ENCODE measurements around the gene DNAH9.

Gene DNAH9

DNA sequence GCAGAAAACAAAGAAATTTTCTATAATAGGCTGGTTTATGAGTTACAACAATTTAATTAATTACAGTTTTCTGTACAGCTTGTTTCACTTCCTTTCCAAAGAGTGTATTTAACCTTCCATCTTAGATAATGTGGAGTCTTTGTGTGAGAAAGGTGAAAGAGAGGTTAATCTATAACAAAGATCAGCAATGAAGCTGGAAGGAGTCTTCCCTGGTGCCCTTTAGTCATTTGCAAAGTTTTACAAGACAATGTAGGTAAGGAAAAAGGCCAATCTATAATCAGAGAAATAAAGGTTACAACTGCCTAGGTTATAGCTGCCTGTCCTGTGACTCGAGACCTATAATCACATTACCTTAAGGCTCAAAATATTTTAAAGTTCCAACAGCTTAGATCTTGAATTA lies 257.0 kb downstream of the DNAH9 start:
- no peak overlapping the region for H2AFZ ChIP-seq (ENCODE audit: low read depth, low read length)
- H3K4me1 ChIP-seq (ENCODE audit: insufficient read depth, low read length) = peaks cover 10% of the 10 kb centered on the region
- no peaks in the 10 kb centered on the region for H3K9me3 ChIP-seq (ENCODE audit: low read length)
- no peaks in the 10 kb centered on the region for H3K27me3 ChIP-seq (ENCODE audit: insufficient read depth, low read length)
- H3K4me3 ChIP-seq (ENCODE audit: low read length) = no peak overlapping the region
- H3K36me3 ChIP-seq (ENCODE audit: insufficient read depth, low read length) = no peaks in the 10 kb centered on the region

- Histone ChIP-seq H3K4me1 (ENCODE audit: insufficient read depth, low read length) (peaks cover 10% of the 10 kb centered on the region), H2AFZ (ENCODE audit: low read depth, low read length) (no peak overlapping the region), H3K36me3 (ENCODE audit: insufficient read depth, low read length) (no peaks in the 10 kb centered on the region), H3K27me3 (ENCODE audit: insufficient read depth, low read length) (no peaks in the 10 kb centered on the region), H3K9me3 (ENCODE audit: low read length) (no peaks in the 10 kb centered on the region), H3K4me3 (ENCODE audit: low read length) (no peak overlapping the region)
Observed at GRCh38 chr17:11857006-11857405, 258.7 kb downstream of the DNAH9 start.

DNA sequence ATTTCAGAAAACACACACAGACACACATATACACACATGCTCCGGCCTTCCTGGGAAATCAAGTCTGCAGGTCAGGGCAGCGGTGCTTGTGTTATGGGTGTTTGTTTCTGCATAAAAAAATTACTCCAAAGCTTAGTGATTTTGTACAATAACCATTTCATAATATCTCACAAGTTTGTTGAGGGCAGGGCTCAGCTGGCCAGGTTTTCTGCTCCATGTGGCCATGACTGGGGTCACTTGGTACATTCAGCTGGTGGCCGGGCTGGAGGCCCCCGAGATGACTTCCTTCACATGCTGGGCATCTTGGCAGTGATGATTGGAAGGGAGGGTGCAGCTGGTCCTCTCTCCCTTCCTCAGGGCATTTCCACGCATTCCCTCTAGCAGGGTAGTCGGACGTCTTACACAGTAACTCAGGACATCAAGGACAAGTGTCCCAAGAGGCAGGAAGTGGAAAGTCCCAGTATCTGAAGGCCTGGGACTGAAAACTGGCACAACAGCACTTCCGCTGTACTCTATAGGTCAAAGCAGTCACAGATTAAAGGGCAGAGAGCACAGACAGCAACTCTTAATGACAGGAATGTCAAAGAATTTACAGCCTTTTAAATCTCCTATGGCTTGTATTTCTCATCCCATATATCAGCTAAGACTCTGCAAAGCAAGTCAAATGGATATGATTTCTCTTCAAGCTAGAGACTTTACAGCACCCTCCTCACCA lies 271.6 kb downstream of the DNAH9 start:
- no peaks in the 10 kb centered on the region for H3K36me3 ChIP-seq (ENCODE audit: insufficient read depth, low read length)
- H3K27me3 ChIP-seq (ENCODE audit: insufficient read depth, low read length) = no peaks in the 10 kb centered on the region
- no peaks in the 10 kb centered on the region for H3K9me3 ChIP-seq (ENCODE audit: low read length)
- H3K4me3 ChIP-seq (ENCODE audit: low read length) = no peak overlapping the region
- H3K4me1 ChIP-seq (ENCODE audit: insufficient read depth, low read length) = no peaks in the 10 kb centered on the region
- no peak overlapping the region for H2AFZ ChIP-seq (ENCODE audit: low read depth, low read length)

GRCh38 chr17:11871773-11872172 lies 273.5 kb downstream of the DNAH9 start:
- Histone ChIP-seq H3K9me3 (ENCODE audit: low read length) (no peaks in the 10 kb centered on the region), H2AFZ (ENCODE audit: low read depth, low read length) (no peak overlapping the region), H3K4me3 (ENCODE audit: low read length) (no peak overlapping the region), H3K27me3 (ENCODE audit: insufficient read depth, low read length) (no peaks in the 10 kb centered on the region), H3K36me3 (ENCODE audit: insufficient read depth, low read length) (no peaks in the 10 kb centered on the region), H3K4me1 (ENCODE audit: insufficient read depth, low read length) (no peaks in the 10 kb centered on the region)

- Histone ChIP-seq H3K4me3 (ENCODE audit: low read length) (no peak overlapping the region), H3K9me3 (ENCODE audit: low read length) (no peaks in the 10 kb centered on the region), H3K36me3 (ENCODE audit: insufficient read depth, low read length) (no peaks in the 10 kb centered on the region), H2AFZ (ENCODE audit: low read depth, low read length) (no peak overlapping the region), H3K4me1 (ENCODE audit: insufficient read depth, low read length) (no peaks in the 10 kb centered on the region), H3K27me3 (ENCODE audit: insufficient read depth, low read length) (no peaks in the 10 kb centered on the region)
Observed at GRCh38 chr17:11874756-11875155, 276.5 kb downstream of the DNAH9 start.

DNA sequence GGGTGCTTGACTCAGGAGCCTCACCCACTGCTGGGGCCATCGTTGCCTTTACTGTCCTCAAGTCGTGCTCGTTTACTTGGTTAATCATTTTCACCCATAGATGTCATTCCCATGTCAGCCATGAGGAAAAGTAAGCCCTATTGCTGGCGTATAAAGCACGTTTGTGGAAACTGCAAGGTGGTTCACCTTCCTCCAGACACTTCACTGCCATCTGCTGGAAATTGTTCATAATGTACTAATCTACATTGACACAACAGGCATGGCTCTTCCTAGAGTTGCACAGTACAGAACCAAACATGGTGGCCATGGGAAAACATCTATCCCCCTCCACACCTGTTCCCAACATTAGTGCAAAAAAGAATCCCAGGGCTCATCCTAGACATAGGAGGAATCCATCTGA lies 282.4 kb downstream of the DNAH9 start:
- H2AFZ ChIP-seq (ENCODE audit: low read depth, low read length) = no peak overlapping the region
- no peak overlapping the region for H3K4me3 ChIP-seq (ENCODE audit: low read length)
- H3K9me3 ChIP-seq (ENCODE audit: low read length) = no peaks in the 10 kb centered on the region
- no peaks in the 10 kb centered on the region for H3K4me1 ChIP-seq (ENCODE audit: insufficient read depth, low read length)
- H3K36me3 ChIP-seq (ENCODE audit: insufficient read depth, low read length) = no peaks in the 10 kb centered on the region
- H3K27me3 ChIP-seq (ENCODE audit: insufficient read depth, low read length) = no peaks in the 10 kb centered on the region

- H3K9me3 ChIP-seq (ENCODE audit: low read length) = no peaks in the 10 kb centered on the region
- H3K4me1 ChIP-seq (ENCODE audit: insufficient read depth, low read length) = no peaks in the 10 kb centered on the region
- no peak overlapping the region for H3K4me3 ChIP-seq (ENCODE audit: low read length)
- no peaks in the 10 kb centered on the region for H3K27me3 ChIP-seq (ENCODE audit: insufficient read depth, low read length)
- no peak overlapping the region for H2AFZ ChIP-seq (ENCODE audit: low read depth, low read length)
- H3K36me3 ChIP-seq (ENCODE audit: insufficient read depth, low read length) = no peaks in the 10 kb centered on the region
Observed at GRCh38 chr17:11882716-11883115, 284.4 kb downstream of the DNAH9 start.

- no peaks in the 10 kb centered on the region for H3K27me3 ChIP-seq (ENCODE audit: insufficient read depth, low read length)
Observed at GRCh38 chr17:11885051-11885450, 286.8 kb downstream of the DNAH9 start.

GRCh38 chr17:11889266-11889665 lies 291.0 kb downstream of the DNAH9 start:
- Histone ChIP-seq H2AFZ (ENCODE audit: low read depth, low read length) (no peak overlapping the region), H3K4me1 (ENCODE audit: insufficient read depth, low read length) (no peaks in the 10 kb centered on the region), H3K9me3 (ENCODE audit: low read length) (no peaks in the 10 kb centered on the region), H3K4me3 (ENCODE audit: low read length) (no peak overlapping the region), H3K36me3 (ENCODE audit: insufficient read depth, low read length) (no peaks in the 10 kb centered on the region), H3K27me3 (ENCODE audit: insufficient read depth, low read length) (no peaks in the 10 kb centered on the region)

More at GRCh38 chr17:11885051-11885450, 286.8 kb downstream of the DNAH9 start:
- no peak overlapping the region for H2AFZ ChIP-seq (ENCODE audit: low read depth, low read length)
- H3K36me3 ChIP-seq (ENCODE audit: insufficient read depth, low read length) = no peaks in the 10 kb centered on the region
- H3K4me1 ChIP-seq (ENCODE audit: insufficient read depth, low read length) = no peaks in the 10 kb centered on the region
- H3K9me3 ChIP-seq (ENCODE audit: low read length) = no peaks in the 10 kb centered on the region
- H3K4me3 ChIP-seq (ENCODE audit: low read length) = no peak overlapping the region

- no peaks in the 10 kb centered on the region for H3K36me3 ChIP-seq (ENCODE audit: insufficient read depth, low read length)
- no peak overlapping the region for H3K4me3 ChIP-seq (ENCODE audit: low read length)
- no peaks in the 10 kb centered on the region for H3K9me3 ChIP-seq (ENCODE audit: low read length)
- no peaks in the 10 kb centered on the region for H3K27me3 ChIP-seq (ENCODE audit: insufficient read depth, low read length)
- no peaks in the 10 kb centered on the region for H3K4me1 ChIP-seq (ENCODE audit: insufficient read depth, low read length)
- no peak overlapping the region for H2AFZ ChIP-seq (ENCODE audit: low read depth, low read length)
Observed at GRCh38 chr17:11893862-11894261, 295.6 kb downstream of the DNAH9 start.

DNA sequence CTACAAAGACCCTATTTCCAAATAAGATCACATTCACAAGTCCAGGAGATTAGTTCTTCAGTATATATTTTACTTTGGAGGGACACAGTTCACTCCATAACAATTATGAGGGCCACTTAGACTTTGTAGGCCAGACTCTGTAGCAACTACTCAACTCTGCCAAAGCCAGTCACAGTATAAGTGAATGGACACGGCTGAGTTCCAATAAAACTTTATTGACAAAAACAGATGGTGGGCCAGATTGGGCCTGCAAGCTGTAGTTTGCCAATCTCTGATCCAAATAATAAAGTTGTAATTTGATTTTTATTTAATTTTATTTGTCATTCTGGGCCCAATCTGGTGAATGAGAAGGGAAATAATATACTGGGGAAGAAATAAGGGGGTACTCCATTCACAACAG lies 297.9 kb downstream of the DNAH9 start:
- Histone ChIP-seq H3K4me1 (ENCODE audit: insufficient read depth, low read length) (no peaks in the 10 kb centered on the region), H2AFZ (ENCODE audit: low read depth, low read length) (no peak overlapping the region), H3K36me3 (ENCODE audit: insufficient read depth, low read length) (no peaks in the 10 kb centered on the region), H3K27me3 (ENCODE audit: insufficient read depth, low read length) (no peaks in the 10 kb centered on the region), H3K9me3 (ENCODE audit: low read length) (no peaks in the 10 kb centered on the region), H3K4me3 (ENCODE audit: low read length) (no peak overlapping the region)

GRCh38 chr17:11898526-11899235 lies 300.4 kb downstream of the DNAH9 start:
- Histone ChIP-seq H3K9me3 (ENCODE audit: low read length) (no peaks in the 10 kb centered on the region), H2AFZ (ENCODE audit: low read depth, low read length) (no peak overlapping the region), H3K4me3 (ENCODE audit: low read length) (no peak overlapping the region), H3K4me1 (ENCODE audit: insufficient read depth, low read length) (no peaks in the 10 kb centered on the region), H3K36me3 (ENCODE audit: insufficient read depth, low read length) (no peaks in the 10 kb centered on the region), H3K27me3 (ENCODE audit: insufficient read depth, low read length) (no peaks in the 10 kb centered on the region)

- H3K4me3 ChIP-seq (ENCODE audit: low read length) = no peak overlapping the region
- H3K9me3 ChIP-seq (ENCODE audit: low read length) = no peaks in the 10 kb centered on the region
- no peaks in the 10 kb centered on the region for H3K4me1 ChIP-seq (ENCODE audit: insufficient read depth, low read length)
Observed at GRCh38 chr17:11899537-11899942, 301.3 kb downstream of the DNAH9 start.

More at GRCh38 chr17:11899537-11899942, 301.3 kb downstream of the DNAH9 start:
- Histone ChIP-seq H3K36me3 (ENCODE audit: insufficient read depth, low read length) (no peaks in the 10 kb centered on the region), H3K27me3 (ENCODE audit: insufficient read depth, low read length) (no peaks in the 10 kb centered on the region), H2AFZ (ENCODE audit: low read depth, low read length) (no peak overlapping the region)
